Keratinocyte (primary cell): ENCODE data around the gene DOC2A.

Experiments
- CTCF ChIP-seq, 3 experiments: IDR thresholded peaks in 1 of 3; conservative IDR thresholded peaks in 1 of 3; optimal IDR thresholded peaks in 1 of 3; 2 replicates in 2 of 3; 3 replicates in 1 of 3; pipeline versions ENCODE3 to v1.5.1; 2011; ENCODE audit warnings: low read length in 3 of 3, mild to moderate bottlenecking in 3 of 3, moderate library complexity in 2 of 3, control low read depth in 1 of 3, inconsistent platforms in 1 of 3; ENCODE audit not compliant: insufficient read depth in 2 of 3; ENCODE audit errors: extremely low read depth in 1 of 3
- EZH2 ChIP-seq: IDR thresholded peaks from one replicate; pipeline ENCODE4 v1.6.1; 2012; ENCODE audit warnings: inconsistent platforms, mild to moderate bottlenecking, low read length, moderate library complexity

DNA sequence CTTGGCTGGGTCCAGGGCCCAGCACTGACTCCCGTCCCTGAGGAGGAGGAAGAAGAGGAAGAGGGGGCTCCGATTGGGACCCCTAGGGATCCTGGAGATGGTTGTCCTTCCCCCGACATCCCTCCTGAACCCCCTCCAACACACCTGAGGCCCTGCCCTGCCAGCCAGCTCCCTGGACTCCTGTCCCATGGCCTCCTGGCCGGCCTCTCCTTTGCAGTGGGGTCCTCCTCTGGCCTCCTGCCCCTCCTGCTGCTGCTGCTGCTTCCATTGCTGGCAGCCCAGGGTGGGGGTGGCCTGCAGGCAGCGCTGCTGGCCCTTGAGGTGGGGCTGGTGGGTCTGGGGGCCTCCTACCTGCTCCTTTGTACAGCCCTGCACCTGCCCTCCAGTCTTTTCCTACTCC lies 23.9 kb downstream of the DOC2A start:
- no peak for TF ChIP-seq CTCF (optimal IDR thresholded peaks at IDR 0.05 in 1 of 3, IDR thresholded peaks at IDR 0.05 in 1 of 3, conservative IDR thresholded peaks at IDR 0.05 in 1 of 3; ENCODE audit: extremely low read depth in 1 of 3, insufficient read depth in 2 of 3, low read length in 3 of 3)
- no peak for TF ChIP-seq EZH2
